BJ (cell line): ENCODE results near the gene CCDC91. TPM values are rescaled to one million over a fixed set of nuclear protein-coding genes. Genes with fewer than 3 reads are reported as not detected.
A peak's percentile ranks its signal among the peaks of the same experiment; 100 is the strongest.

ENCODE experiments used
- CTCF ChIA-PET: fragments of 350-600 bp; formaldehyde crosslinking; extraction: SDS; loops from one replicate; lab custom pipeline; 2021; ENCODE audit warnings: antibody characterized with exemption, inconsistent platforms; lab: Yijun Ruan, JAX
- POLR2A ChIA-PET: fragments of 300-600 bp; sonication (Branson Sonifier 250); formaldehyde crosslinking; extraction: SDS; loops from one replicate; lab custom pipeline; 2021; ENCODE audit warnings: antibody characterized with exemption; lab: Charles Lee
- DNase-seq: peaks from one replicate; pipeline ENCODE4 v3.0.0-alpha.2; 2011; ENCODE audit warnings: low read depth
- H3K27me3 ChIP-seq: 2 replicates; pipeline ENCODE4 v1.6.0; 2011; ENCODE audit warnings: low read length; ENCODE audit not compliant: control insufficient read depth, insufficient read depth
- H3K36me3 ChIP-seq: 2 replicates; pipeline ENCODE4 v1.5.1; 2011; ENCODE audit warnings: low read length; ENCODE audit not compliant: control insufficient read depth, insufficient read depth
- H3K4me3 ChIP-seq: 2 replicates; pipeline ENCODE4 v1.5.1; 2011; ENCODE audit warnings: low read depth, mild to moderate bottlenecking, control low read depth, low read length
- CTCF ChIP-seq: IDR thresholded peaks from 2 replicates; pipeline ENCODE4 v1.5.1; 2011; ENCODE audit warnings: low read depth, mild to moderate bottlenecking, control low read depth, inconsistent platforms, low read length, moderate library complexity; ENCODE audit not compliant: insufficient read depth
- polyA plus RNA-seq: library from polyadenylated mRNA; depleted of rRNA; stranded (reverse); fragments of >200 nt; gene quantifications from 2 replicates; pipeline ENCODE4 v1.2.3, GENCODE V29; 2011

CCDC91 gene
- polyA plus RNA-seq, 1 experiment: 11.9 TPM

DNA sequence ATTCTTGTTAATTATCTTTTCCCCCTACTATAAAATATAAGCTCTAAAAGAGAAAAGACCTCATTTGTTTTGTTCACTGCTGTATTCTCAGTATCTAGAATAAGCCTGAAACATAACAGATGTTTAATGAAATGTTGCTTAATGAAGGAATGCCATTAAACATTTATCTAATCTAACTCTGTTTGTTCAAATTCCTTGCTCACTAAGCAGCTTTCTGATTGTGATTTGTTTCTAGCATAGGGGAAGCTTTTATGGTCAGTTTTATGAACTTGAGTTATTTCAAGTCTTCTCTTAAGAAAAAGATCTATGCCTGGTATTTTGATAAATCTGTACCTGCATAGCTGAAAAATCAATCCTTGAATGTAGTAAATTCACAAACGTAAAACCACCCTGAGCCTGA is 308.6 kb downstream of the CCDC91 start:
- DNase-seq: no peak
- Histone ChIP-seq H3K4me3 (no peak overlapping the region), H3K27me3 (no peaks in the 10 kb centered on the region), H3K36me3 (no peaks in the 10 kb centered on the region)
- ChIA-PET CTCF (no interaction called here), POLR2A (no interaction called here)
- TF ChIP-seq CTCF: no peak

- CTCF ChIA-PET: no interaction called here
Observed at GRCh38 chr12:28500373-28501024, 310.2 kb downstream of the CCDC91 start.

DNA sequence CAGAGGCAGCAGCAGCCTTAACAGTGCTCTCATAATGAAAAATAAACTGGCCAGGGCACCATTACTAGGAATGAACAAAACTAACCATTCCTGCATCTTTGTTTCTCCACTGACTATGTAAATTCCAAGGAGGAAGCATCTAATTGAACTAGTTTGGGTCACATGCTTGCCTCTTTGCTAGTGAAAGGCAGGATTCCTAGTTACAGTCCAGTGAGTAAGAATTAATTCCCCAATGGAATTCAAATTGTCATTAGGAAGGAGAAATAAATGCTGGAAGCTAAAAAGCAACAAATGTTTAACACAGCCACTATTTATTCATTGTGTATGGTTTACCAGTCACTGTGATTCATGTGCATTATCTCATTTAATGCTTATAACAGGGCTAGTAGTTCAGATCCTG is 316.0 kb downstream of the CCDC91 start:
- H3K4me3 ChIP-seq: no peak overlapping the region
- POLR2A ChIA-PET: interaction anchor here (0.5 kb wide), 1 partner anchor 315 kb away, joined by 3 read pairs; no protein-coding TSS in a partner anchor
- no peaks in the 10 kb centered on the region for H3K27me3 ChIP-seq
- CTCF ChIA-PET: interaction anchor here (2.6 kb wide), 1 partner anchor 366 kb away, joined by 7 read pairs; no protein-coding TSS in a partner anchor
- DNase-seq: no peak
- no peaks in the 10 kb centered on the region for H3K36me3 ChIP-seq
- no peak for TF ChIP-seq CTCF

More at GRCh38 chr12:28500373-28501024, 310.2 kb downstream of the CCDC91 start:
- POLR2A ChIA-PET: no interaction called here
- TF ChIP-seq CTCF: no peak
- no peak for DNase-seq
- no peaks in the 10 kb centered on the region for H3K27me3 ChIP-seq
- no peak overlapping the region for H3K4me3 ChIP-seq
- H3K36me3 ChIP-seq: no peaks in the 10 kb centered on the region

DNA sequence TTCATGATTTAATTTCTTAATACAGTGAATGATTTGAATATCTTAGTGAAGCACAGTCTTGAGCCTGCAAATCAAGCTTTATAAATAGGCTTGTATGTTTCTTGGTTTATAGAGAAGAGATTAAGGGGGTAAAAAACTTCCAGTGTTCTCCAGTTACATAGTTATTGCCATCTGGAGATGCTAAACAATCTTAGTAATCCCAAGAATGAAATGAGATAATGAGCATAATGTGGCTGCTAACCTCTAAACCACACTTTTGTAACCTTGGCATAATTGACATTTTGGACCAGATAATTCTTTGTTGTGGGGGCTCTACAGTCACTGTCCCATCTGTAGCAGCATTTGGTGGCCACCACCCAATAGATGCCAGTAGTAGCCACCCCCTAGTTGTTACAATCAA is 316.8 kb downstream of the CCDC91 start:
- DNase-seq: peak; percentile 46
- CTCF ChIA-PET: interaction anchor here (2.6 kb wide), 1 partner anchor 365 kb away, joined by 7 read pairs; no protein-coding TSS in a partner anchor
- Histone ChIP-seq H3K4me3 (no peak overlapping the region), H3K27me3 (no peaks in the 10 kb centered on the region), H3K36me3 (no peaks in the 10 kb centered on the region)
- no peak for TF ChIP-seq CTCF
- POLR2A ChIA-PET: interaction anchor here (0.5 to 0.7 kb wide), 2 partner anchors 316 to 984 kb away, joined by 3 read pairs; no protein-coding TSS in a partner anchor

- POLR2A ChIA-PET: no interaction called here
- Histone ChIP-seq H3K36me3 (no peaks in the 10 kb centered on the region), H3K4me3 (no peak overlapping the region), H3K27me3 (no peaks in the 10 kb centered on the region)
- TF ChIP-seq CTCF: no peak
- DNase-seq: no peak
- CTCF ChIA-PET: interaction anchor here (2.6 kb wide), 1 partner anchor 365 kb away, joined by 7 read pairs; no protein-coding TSS in a partner anchor
Observed at GRCh38 chr12:28507867-28508266, 317.6 kb downstream of the CCDC91 start.
